Activated CD4-positive, alpha-beta T cell treated with anti-CD3 and anti-CD28 coated beads, Interleukin-2, amount 50 U/mL, for 48 hours (primary cell): Measurements from ENCODE around the gene TMPRSS4.

ENCODE experiments used
- DNase-seq, 2 experiments: peaks; one replicate each; pipeline ENCODE4 v3.0.0-alpha.2; 2020

TMPRSS4 gene

GRCh38 chr11:118156531-118157185 lies 79.8 kb downstream of the TMPRSS4 start:
- DNase-seq: peak in 1 of 2 experiments; percentile 19

DNA sequence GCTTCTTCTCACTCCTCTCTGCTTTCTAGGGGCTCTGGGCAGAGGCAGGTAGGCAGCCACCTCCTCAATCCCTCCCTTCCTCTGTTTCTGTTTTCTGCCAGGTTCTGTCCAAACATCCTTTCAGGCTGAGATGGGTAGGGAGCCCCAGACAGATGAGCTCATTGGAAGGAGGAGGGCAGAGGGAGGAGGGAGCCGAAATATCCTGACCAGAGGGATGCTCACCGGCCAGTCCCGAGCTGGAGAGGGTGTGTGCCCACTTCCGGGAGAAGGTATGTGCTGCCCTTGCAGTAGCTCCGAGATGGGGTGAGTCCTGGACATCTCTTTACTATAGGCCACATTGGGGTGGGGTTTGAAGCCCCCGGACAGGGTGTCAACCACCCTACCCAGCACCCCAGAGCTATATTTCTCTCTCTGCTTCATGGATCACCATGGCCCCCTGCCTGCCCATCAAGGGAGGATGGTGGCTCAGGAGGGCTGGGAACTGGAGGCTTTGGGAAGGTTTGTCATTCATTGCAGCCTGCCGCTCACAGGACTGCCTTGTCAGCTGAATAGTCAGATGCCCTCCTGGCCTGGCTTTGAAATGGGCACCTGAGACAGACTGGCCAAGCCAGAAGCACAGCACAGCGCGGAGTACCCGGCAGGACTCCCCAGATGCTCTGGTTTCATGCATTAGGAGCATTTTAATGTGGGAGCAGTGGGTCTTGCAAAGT lies 80.5 kb downstream of the TMPRSS4 start:
- no peak for DNase-seq

GRCh38 chr11:118161786-118162185 lies 84.9 kb downstream of the TMPRSS4 start:
- DNase-seq: no peak

DNA sequence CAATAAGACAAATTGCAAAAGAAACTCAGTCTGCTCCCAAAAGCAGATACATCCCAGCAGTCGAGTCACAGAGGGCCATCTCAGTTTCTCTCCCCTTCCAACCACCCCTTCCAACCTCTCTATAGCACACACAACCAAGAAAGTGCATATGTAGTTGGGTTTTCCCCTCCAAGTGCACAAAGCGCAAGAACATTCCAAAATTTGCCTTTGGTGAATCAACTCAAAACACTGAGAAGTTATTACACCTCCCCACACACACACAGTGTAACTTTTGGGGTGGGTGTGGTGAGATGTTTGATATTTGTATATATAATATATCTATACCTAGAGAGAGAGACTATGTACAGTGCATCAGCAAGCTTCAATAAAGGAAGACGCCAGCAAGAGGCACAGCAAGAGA lies 86.0 kb downstream of the TMPRSS4 start:
- DNase-seq: no peak

DNA sequence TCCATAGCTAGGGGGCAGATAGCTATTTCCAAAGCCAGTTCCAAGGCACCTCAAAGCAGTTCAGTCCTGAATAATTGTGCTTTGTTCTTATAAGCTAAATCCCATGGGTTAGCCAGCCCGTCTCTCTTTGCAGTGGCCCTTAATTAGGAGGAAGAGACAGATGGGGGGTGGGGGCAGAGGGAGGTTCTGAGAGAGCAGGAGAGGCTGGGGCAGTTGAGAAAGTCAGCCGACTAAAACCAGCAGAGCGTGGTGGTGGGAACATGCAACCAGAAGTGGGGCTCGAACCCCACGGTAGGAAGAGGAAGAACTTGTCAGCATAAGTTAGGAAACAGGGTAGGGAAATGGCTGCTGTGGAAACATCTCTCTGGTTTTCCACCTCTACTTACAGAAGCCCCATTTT lies 86.6 kb downstream of the TMPRSS4 start:
- DNase-seq: no peak

DNA sequence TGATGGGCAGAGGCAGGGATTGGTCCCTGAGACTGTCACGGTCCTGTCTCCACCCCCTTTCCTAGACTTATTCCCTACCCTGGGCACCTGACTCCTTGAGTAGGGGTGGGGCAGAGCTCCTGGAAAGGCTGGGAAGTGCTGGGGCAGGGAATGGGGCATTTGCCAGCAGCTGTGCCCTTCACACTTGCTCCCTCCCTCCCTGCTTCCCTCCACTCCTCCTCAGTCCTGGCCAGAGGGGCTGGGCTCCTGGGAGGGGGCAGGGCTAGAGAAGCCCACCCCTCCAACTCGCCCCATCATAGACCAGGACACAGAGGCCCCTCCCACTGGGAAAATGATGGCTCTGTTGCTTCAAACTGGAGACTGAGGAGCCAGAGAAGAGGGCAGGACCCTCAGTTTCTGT lies 88.0 kb downstream of the TMPRSS4 start:
- DNase-seq: no peak

- no peak for DNase-seq
Observed at GRCh38 chr11:118166641-118167040, 89.8 kb downstream of the TMPRSS4 start.

DNA sequence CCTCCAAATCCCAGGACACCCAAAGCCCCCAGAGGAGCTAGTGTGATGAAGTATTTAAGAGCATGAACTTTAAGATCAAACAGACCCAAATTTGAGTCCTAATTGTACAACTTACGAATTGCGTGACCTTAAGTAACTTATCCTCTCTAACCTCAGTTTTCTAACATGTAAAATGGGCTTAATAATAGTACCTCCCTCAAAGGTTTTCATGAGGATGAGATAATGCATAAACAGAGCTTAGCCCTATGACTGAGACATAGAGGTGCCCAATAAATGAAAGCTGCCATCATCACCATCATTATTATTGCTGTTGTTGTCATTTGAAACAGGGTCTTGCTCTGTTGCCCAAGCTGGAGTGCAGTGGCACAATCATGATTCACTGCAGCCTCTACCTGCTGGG lies 90.4 kb downstream of the TMPRSS4 start:
- no peak for DNase-seq

DNA sequence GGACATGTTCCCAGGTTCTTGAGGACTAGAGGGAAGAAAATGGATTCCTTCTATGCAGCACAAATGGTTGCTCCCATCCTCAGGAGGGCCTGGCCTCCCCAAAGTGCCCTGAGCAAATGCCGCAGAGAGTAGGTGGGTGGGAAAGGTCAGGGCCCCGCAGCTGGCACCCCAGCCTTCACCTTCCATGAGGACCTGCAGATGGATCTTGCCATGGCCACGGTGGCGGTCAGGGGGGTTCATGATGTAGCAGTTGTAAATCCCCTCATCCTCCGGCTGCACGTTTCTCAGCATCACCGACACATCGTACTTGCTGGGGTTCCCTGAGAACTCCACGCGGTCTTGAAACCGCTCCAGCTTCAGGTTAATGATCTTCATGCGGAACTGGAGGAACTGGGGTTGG lies 91.0 kb downstream of the TMPRSS4 start:
- no peak for DNase-seq

DNA sequence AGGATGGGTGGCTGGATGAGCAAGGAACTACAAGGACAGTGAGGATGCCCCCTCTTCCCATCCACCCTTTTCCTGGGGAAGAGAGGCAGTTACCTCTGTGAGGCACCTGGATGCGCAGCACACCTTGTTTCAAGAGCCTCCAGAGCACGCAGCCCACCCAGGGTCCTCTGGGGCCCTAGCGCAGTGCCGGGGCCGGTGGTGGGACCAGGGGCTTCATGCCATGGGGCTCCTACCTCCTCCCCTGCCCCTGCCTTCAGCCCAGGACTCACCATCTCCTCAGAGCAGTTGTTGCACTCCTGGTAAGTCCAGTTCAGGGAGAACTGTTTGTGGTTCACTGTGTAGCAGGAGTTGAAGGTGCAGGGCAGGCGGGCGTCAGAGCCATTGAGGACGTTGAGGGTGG lies 91.4 kb downstream of the TMPRSS4 start:
- no peak for DNase-seq

DNA sequence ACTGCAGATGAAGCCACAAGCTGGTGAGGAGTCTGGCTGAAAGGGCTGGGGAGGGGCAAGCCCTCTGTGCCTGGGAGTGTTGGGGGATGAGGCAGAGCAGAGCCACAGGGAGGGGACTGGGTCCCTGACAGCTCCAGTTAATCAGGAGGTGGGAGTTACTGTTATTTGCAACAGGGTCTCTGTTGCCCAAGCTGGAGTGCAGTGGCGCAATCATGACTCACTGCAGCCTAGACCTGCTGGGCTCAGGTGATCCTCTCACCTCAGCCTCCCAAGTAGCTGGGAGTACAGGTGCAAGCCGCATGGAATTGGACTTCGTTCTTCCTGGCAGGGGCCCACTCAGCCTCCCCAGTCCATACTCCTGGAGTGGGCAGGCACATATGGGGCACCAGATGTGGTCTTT lies 91.9 kb downstream of the TMPRSS4 start:
- DNase-seq: no peak

- no peak for DNase-seq
Observed at GRCh38 chr11:118169300-118170140, 92.6 kb downstream of the TMPRSS4 start.

DNA sequence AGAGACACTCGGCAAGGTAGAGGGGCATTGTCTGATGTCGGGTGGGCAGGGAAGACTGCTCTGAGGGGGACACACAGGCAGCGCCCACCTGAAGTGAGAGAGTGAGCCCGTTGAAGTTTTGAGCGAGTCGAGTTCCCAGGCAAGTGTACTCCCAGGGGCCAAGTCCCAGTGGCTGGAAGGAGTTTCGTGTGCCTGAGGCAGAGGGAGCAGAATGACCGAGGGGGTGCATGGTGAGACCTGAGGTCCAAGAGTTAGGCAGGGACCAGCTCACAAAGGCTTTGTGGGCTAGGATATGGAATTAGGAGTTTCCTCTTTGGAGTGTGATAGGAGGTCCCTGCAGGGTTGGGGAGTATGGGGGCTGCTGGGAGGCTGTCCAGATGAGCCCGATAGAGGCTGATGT lies 93.4 kb downstream of the TMPRSS4 start:
- no peak for DNase-seq

- DNase-seq: no peak
Observed at GRCh38 chr11:118170882-118171268, 94.0 kb downstream of the TMPRSS4 start.
